ENCODE results near the gene COX5B.
A peak's percentile ranks its signal among the peaks of the same experiment; 100 is the strongest.
"Not testable (repeated sequence)": the region's sequence is repeated elsewhere in the genome, so short reads cannot be mapped to it uniquely, and the experiment has no call there.

COX5B gene

DNA sequence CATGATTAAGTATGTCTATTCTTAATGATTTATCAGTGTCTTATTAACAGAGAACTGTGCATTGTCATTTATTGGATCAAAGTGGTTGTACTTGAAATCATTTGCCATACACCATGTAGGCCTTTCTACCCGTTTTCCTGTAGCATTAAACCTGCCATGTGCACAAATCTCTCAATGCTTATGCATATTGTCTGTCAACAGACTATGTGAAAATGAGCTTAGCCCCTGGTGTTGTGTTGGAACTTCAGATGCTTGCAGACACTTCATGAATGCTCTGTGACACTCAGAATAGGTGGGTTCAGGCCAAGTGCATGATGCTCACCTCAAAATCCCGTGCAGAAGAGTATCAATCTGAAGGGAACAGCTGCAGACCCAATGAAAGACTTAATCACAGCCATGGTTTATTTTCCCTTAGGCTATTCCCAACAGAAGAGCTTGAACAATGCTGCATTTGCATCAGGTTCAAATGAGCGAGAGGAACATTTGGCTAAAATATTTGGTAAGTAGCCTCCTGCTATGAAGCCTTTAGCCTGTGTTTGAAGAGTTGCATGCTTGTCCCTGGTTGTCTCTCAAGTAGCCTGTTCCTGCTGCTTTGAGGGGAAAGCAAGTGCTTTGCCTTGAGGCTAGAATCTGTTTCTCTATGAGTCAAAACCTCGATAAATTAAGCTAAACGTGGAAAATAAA is 29.7 kb downstream of the COX5B start:
- no peak for DNase-seq

DNA sequence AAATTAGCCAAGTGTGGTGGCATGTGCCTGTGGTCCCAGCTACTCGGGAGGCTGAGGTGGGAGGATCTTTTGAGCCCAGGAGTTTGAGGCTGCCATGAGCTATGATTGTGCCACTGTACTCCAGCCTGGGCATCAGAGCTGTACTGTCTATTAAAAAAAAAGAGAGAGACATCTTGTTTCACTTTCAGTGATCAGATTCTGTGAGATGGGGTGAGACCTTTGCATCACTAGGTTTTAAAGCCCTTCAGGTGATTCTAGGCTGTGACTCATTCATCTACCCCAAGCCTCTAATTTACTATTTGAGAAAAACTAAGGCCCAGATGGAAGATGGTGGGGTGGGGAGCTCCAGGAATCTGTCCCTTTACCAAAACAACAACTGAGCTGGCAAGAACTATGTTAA is 30.8 kb downstream of the COX5B start:
- DNase-seq = no peak

- DNase-seq = no peak
Observed at GRCh38 chr2:97677480-97677879, 31.6 kb downstream of the COX5B start.

DNA sequence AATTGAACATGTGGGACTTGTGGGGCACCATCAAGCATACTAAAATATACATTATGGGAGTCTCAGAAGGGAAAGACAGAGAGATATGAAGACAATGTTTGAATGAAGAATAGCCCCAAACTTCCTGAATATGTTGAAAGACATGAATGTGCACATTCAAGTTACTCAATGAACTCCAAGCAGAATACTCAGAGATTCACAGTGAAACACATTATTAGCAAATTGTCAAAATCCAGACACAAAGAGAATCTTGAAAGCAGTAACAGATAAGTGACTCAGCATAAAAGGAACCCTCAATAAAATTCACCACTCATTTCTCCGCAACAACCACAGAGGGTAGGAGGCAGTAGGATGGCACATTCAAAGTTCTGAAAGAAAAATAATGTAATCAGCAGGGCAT is 32.4 kb downstream of the COX5B start:
- no peak for DNase-seq

- not testable (repeated sequence) for DNase-seq
Observed at GRCh38 chr2:97687235-97687634, 41.4 kb downstream of the COX5B start.

DNA sequence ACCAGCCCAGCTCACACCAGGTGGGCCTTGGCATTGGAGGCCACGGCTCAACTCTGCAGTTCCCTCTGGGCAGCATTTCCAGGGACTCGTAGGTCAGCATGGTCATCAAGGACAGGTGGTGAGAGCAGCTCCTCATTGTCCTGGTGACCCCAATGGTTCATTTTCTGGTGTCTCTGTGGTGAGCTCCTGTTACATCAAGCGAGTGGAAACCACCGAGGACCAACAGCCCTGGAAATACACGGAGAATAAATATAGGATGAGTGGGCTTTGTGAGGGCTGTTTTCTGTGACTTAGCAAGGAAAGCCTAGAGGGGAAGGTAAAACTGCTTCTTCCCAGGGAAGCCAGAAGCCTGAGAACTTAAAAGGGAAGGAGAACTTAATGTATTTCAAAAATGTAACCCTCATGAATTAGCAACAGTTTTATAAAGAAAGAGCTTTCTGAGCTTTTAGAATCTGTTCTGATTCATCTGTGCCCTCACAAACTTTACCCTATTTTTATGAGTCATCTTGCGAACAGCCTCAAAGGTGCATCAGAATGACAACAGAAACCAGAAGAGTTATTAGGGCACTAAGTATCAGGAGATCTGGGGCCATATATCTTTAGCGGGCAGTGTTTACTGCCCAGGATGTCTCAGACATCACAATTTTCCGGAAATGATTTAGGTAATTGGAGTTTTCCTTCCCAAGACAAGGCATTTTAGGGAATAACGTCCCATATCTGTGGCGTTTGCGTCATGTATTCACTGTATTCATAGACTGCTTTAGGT is 42.4 kb downstream of the COX5B start:
- DNase-seq = no peak

DNA sequence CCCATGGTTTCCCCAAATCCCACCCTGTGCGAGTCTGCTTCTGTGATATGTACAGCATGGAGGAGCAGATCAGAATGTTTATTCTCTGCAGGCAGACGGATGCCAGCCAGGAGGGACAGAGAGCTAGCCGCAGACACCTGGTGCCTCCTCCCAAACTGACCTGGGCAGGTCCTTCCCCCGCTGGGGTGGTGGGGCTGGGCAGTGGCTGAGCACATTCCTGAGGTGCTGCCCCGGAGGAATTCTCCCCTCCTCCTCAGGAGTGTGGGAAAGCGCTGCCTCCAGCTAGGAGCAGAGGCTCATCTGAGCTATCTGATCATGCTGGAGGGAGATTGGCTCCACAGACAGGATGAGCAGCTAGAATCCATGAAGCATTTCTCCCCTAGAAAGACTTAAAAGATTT is 45.3 kb downstream of the COX5B start:
- no peak for DNase-seq

DNA sequence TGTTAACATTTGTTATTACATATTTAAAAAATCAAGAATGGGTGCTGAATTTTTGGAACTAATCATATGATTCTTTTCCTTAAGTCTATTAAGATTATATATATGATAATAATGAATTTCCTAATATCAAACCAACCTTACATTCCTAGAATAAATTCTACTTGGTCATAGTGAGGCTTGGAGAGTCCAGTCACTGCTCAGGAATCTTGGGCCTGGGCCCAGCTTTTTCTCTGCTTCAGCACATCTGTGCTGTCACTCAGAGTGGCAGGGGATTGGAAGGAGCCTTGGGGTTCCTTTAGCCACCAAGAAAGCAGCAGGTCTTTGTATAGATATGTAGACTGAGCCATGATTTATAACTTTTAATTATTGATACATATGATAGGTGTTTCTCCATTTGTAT is 47.6 kb downstream of the COX5B start:
- no peak for DNase-seq

DNA sequence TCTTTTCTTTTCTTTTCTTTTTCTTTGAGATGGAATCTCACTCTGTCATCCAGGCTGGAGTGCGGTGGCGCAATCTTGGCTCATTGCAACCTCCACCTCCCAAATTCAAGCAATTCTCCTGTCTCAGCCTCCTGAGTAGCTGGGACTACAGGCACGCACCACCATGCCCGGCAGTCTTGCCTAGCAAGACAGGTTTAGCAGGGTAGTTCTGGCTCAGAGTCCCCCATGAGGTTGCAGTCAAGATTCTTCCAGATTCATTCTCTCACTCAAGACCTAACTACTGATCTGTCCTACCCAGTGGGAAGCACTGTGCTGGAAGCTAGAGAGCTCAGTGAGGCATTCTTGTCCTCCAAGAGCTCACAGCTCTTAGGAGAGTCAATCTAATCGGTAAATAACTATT is 49.9 kb downstream of the COX5B start:
- no peak for DNase-seq

- peak; percentile 85 for DNase-seq
Observed at GRCh38 chr2:97697252-97698235, 51.7 kb downstream of the COX5B start.
